Osteoblast (primary cell): ENCODE data around the gene ST6GALNAC3. TPM values are rescaled to one million over a fixed set of nuclear protein-coding genes. Genes with fewer than 3 reads are reported as not detected.

ENCODE experiments used
- DNase-seq: peaks from one replicate; pipeline ENCODE4 v3.0.0; 2011; ENCODE audit warnings: low spot score, mixed read lengths; ENCODE audit not compliant: insufficient read length; ENCODE audit errors: missing footprints
- H2AFZ ChIP-seq: 2 replicates; pipeline ENCODE4 v1.6.0; 2011; ENCODE audit warnings: mild to moderate bottlenecking, low read length
- H3K27ac ChIP-seq: 2 replicates; pipeline ENCODE4 v1.5.1; 2011; ENCODE audit warnings: mild to moderate bottlenecking, low read depth, low read length, moderate library complexity
- H3K27me3 ChIP-seq: 2 replicates; pipeline ENCODE4 v1.6.0; 2012; ENCODE audit warnings: mild to moderate bottlenecking, control low read depth, inconsistent platforms, low read length, moderate library complexity; ENCODE audit not compliant: insufficient read depth
- H3K36me3 ChIP-seq: 2 replicates; pipeline ENCODE4 v1.5.1; 2011; ENCODE audit warnings: mild to moderate bottlenecking, low read length, control low read depth, moderate library complexity; ENCODE audit not compliant: insufficient read depth
- H3K4me1 ChIP-seq: 2 replicates; pipeline ENCODE4 v1.5.1; 2011; ENCODE audit warnings: mild to moderate bottlenecking, low read length, control low read depth, moderate library complexity; ENCODE audit not compliant: insufficient read depth
- H3K4me2 ChIP-seq: 2 replicates; pipeline ENCODE4 v1.6.0; 2011; ENCODE audit warnings: mild to moderate bottlenecking, low read length; ENCODE audit not compliant: insufficient read depth
- H3K4me3 ChIP-seq: fragments of 200-600 bp; sonication (generic); 3 replicates; pipeline ENCODE4 v1.5.1; 2012; ENCODE audit warnings: mild to moderate bottlenecking, low read length, inconsistent platforms; ENCODE audit not compliant: insufficient read depth
- H3K79me2 ChIP-seq: 2 replicates; pipeline ENCODE4 v1.6.0; 2012; ENCODE audit warnings: mild to moderate bottlenecking, low read length, control low read depth, inconsistent platforms; ENCODE audit not compliant: insufficient read depth
- H3K9me3 ChIP-seq: 2 replicates; pipeline ENCODE4 v1.5.1; 2011; ENCODE audit warnings: low read depth, low read length, control low read depth
- H4K20me1 ChIP-seq: 2 replicates; pipeline ENCODE4 v1.6.0; 2012; ENCODE audit warnings: mild to moderate bottlenecking, low read length, control low read depth; ENCODE audit not compliant: insufficient read depth
- total RNA-seq: library from RNA; depleted of rRNA; stranded (reverse); fragments of >200 nt; gene quantifications from 2 replicates; pipeline ENCODE4 v1.2.3, GENCODE V29; 2012
- TF ChIP-seq, protein P1 (sequence below): IDR thresholded peaks from 2 replicates; pipeline ENCODE4 v1.5.1; 2011; ENCODE audit warnings: mild to moderate bottlenecking, low read depth, low read length, moderate library complexity; ENCODE audit errors: extremely low read depth

The ST6GALNAC3 gene
- total RNA-seq, 1 donor: not detected

DNA sequence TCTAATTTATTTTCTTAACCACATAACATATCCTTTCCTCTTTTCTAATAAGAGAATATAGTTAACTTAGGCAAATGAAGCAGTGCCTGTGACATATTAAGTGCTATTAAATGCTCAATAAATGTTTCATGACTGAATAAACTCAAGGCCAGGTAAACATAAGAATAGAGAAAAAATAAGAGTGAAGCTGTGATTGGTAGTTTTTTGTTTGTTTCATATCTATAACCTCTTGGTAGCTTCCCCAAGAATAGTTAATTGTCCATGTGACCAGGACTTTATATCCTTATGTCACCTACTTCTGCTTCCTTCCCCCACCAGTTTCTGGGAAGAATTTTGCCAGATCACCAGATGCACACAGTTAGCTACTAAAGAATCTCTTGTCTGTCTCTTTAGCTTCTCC is 497.7 kb downstream of the ST6GALNAC3 start:
- DNase-seq: no peak

GRCh38 chr1:76576876-76577524 is 502.5 kb downstream of the ST6GALNAC3 start:
- Histone ChIP-seq H3K4me2 (no peak overlapping the region), H3K79me2 (no peaks in the 10 kb centered on the region), H3K27me3 (no peaks in the 10 kb centered on the region), H4K20me1 (no peaks in the 10 kb centered on the region), H3K27ac (no peak overlapping the region), H3K4me3 (no peak overlapping the region), H3K9me3 (no peaks in the 10 kb centered on the region), H3K36me3 (no peaks in the 10 kb centered on the region), H3K4me1 (no peaks in the 10 kb centered on the region), H2AFZ (no peak overlapping the region)
- TF ChIP-seq, protein P1, sequence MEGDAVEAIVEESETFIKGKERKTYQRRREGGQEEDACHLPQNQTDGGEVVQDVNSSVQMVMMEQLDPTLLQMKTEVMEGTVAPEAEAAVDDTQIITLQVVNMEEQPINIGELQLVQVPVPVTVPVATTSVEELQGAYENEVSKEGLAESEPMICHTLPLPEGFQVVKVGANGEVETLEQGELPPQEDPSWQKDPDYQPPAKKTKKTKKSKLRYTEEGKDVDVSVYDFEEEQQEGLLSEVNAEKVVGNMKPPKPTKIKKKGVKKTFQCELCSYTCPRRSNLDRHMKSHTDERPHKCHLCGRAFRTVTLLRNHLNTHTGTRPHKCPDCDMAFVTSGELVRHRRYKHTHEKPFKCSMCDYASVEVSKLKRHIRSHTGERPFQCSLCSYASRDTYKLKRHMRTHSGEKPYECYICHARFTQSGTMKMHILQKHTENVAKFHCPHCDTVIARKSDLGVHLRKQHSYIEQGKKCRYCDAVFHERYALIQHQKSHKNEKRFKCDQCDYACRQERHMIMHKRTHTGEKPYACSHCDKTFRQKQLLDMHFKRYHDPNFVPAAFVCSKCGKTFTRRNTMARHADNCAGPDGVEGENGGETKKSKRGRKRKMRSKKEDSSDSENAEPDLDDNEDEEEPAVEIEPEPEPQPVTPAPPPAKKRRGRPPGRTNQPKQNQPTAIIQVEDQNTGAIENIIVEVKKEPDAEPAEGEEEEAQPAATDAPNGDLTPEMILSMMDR: no peak
- DNase-seq: no peak

More for the DNA sequence above, 497.7 kb downstream of the ST6GALNAC3 start:
- no peak overlapping the region for H3K27ac ChIP-seq
- no peak overlapping the region for H3K4me3 ChIP-seq
- H3K79me2 ChIP-seq: no peaks in the 10 kb centered on the region
- H3K4me1 ChIP-seq: no peaks in the 10 kb centered on the region
- no peaks in the 10 kb centered on the region for H3K9me3 ChIP-seq
- no peaks in the 10 kb centered on the region for H3K27me3 ChIP-seq
- H3K4me2 ChIP-seq: no peak overlapping the region
- H2AFZ ChIP-seq: no peak overlapping the region
- no peaks in the 10 kb centered on the region for H3K36me3 ChIP-seq
- TF ChIP-seq, protein P1: no peak
- H4K20me1 ChIP-seq: no peaks in the 10 kb centered on the region

GRCh38 chr1:76577525-76578185 is 503.1 kb downstream of the ST6GALNAC3 start:
- no peak overlapping the region for H2AFZ ChIP-seq
- no peak overlapping the region for H3K27ac ChIP-seq
- no peaks in the 10 kb centered on the region for H3K79me2 ChIP-seq
- H4K20me1 ChIP-seq: no peaks in the 10 kb centered on the region
- no peaks in the 10 kb centered on the region for H3K9me3 ChIP-seq
- TF ChIP-seq, protein P1: no peak
- DNase-seq: no peak
- H3K36me3 ChIP-seq: no peaks in the 10 kb centered on the region
- no peaks in the 10 kb centered on the region for H3K4me1 ChIP-seq
- H3K4me3 ChIP-seq: no peak overlapping the region
- H3K27me3 ChIP-seq: no peaks in the 10 kb centered on the region
- H3K4me2 ChIP-seq: no peak overlapping the region

GRCh38 chr1:76580206-76580605 is 505.7 kb downstream of the ST6GALNAC3 start:
- H4K20me1 ChIP-seq: no peaks in the 10 kb centered on the region
- TF ChIP-seq, protein P1: no peak
- no peak for DNase-seq

More at GRCh38 chr1:76580206-76580605, 505.7 kb downstream of the ST6GALNAC3 start:
- H3K4me2 ChIP-seq: no peak overlapping the region
- no peaks in the 10 kb centered on the region for H3K4me1 ChIP-seq
- no peaks in the 10 kb centered on the region for H3K79me2 ChIP-seq
- no peak overlapping the region for H2AFZ ChIP-seq
- no peaks in the 10 kb centered on the region for H3K9me3 ChIP-seq
- no peak overlapping the region for H3K27ac ChIP-seq
- H3K36me3 ChIP-seq: no peaks in the 10 kb centered on the region
- no peaks in the 10 kb centered on the region for H3K27me3 ChIP-seq
- no peak overlapping the region for H3K4me3 ChIP-seq
